Skin epidermis (tissue), 12 donors: ENCODE results near the gene PIK3R6.

ENCODE experiments used
- H3K27ac ChIP-seq, 21 experiments: fragments of 200-600 bp; sonication (generic) in 11 of 21; one replicate each; pipeline ENCODE4 v1.5.0; 2020; ENCODE audit warnings: mild to moderate bottlenecking in 3 of 21, inconsistent platforms in 2 of 21, moderate library complexity in 2 of 21
- H3K4me3 ChIP-seq, 7 experiments: fragments of 200-600 bp; sonication (generic) in 2 of 7; one replicate each; pipeline ENCODE4 v1.5.0; 2020; ENCODE audit warnings: inconsistent platforms in 2 of 7, mild to moderate bottlenecking in 2 of 7, moderate library complexity in 1 of 7

PIK3R6 gene

DNA sequence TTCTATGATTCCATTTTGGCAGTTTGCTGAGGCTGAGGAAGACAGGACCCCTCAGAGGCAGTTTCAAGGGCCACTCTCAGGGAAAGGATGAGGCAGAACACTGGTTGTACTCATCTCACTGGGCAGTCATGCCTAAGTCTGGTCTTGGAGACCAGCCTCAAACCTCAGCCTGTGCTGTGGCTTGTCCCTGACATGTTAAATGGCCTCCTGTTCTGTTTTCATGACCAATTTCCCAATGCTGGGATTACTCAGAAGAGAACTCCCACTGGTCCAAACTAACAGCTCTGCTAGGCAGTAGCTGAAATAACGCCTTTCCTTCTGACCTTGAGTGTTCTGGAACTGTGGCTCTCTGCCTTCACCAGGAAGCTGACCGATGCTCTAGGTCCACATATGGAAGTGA is 100.7 kb downstream of the PIK3R6 start:
- no peak overlapping the region for H3K27ac ChIP-seq
- H3K4me3 ChIP-seq = no peak overlapping the region

DNA sequence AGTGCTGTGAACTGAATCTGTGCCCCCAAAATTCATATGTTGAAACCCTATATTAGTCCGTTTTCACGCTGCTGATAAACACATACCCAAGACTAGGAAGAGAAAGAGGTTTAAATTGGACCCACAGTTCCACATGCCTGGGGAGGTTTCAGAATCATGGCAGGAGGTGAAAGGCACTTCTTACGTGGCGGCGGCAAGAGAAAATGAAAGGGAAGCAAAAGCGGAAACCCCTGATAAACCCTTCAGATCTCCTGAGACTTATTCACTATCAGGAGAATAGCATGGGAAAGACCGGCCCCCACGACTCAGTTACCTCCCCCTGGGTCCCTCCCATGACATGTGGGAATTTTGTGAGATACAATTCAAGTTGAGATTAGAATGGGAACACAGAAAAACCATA is 105.5 kb downstream of the PIK3R6 start:
- H3K4me3 ChIP-seq = no peak overlapping the region
- no peak overlapping the region for H3K27ac ChIP-seq

DNA sequence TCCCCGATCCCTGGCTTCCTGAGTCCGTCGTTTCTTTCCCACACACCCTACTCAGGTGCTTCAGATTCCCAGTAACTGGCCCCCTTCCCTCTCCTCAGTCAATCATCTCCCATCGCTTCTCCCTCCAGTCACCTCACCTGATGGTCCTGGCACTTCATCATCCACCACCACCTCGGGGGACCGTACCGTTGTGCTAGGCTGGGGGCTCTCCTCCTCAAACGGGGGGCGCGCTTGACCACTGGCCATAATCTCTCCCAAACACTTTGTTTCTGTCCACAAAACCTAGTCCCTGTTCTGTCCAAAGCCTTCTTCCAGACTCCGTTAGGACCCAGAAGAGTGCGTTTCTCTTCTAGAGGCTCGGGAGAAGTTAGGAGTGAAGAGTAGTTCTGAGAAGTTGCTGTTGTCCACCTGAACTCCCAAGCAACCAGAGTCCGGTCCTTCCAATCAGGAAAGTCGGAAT is 109.3 kb downstream of the PIK3R6 start, which contains the start of gene SPDYE4:
Gene SPDYE4, minus strand, starts transcription at position 410 of the 460 bp plus-strand sequence. Its CDS starts 164 bp downstream, at position 246.
- no peak within 1 kb of the TSS for H3K27ac ChIP-seq

DNA sequence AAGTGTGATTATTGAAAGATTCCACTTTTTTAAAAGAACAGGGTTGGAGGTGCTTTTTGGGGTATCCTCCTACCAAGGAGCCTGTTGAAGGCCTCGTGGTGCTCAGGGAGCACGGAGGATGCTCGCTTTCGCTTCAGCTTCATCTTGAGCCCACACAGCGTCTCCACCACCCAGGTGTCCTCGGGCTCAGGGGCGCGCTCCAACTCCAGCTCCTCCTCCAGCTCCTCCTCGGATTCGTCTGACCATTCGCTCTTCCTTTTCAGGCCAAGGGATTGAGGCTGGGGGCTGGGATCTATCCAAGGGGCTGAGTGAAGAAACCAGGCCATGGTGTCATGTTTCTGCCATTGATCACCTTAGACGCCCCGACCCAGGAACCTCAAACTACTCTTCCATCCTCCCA is 110.3 kb downstream of the PIK3R6 start:
- Histone ChIP-seq H3K4me3 (no peak overlapping the region), H3K27ac (no peak overlapping the region)

More for the DNA sequence above, 109.3 kb downstream of the PIK3R6 start, which contains the start of gene SPDYE4:
- no peak within 1 kb of the TSS for H3K4me3 ChIP-seq

DNA sequence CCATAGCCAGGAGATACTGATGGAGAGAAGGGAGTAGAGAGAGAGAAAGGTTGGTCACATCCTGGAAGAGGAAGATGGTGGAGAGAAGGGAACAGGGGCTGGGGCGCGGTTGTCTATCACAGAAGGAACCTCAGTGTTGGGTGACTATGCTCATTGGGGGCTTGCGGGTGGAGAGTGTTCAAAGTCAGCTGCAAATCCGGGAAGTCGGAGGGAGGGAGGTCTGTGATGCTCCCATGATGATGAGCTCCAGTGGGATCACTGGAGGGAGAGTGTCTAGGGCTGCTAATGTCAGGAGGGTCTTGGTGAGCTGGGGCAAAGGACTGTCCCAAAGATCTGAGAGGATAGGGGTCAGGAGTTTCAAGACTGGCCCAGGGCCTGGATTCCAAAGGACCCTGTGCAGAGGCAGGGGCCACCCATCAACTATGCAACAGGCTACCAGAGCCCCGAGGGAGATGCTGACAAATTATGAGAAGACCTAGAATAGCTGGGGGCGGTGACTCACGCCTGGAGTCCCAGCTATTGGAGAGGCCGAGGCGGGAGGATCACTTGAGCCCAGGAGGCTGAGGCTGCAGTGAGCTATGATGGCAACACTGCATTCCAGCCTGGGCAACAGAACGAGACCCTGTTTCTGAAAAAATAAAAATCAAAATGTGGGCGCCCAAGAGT is 111.8 kb downstream of the PIK3R6 start:
- Histone ChIP-seq H3K27ac (no peak overlapping the region), H3K4me3 (no peak overlapping the region)

DNA sequence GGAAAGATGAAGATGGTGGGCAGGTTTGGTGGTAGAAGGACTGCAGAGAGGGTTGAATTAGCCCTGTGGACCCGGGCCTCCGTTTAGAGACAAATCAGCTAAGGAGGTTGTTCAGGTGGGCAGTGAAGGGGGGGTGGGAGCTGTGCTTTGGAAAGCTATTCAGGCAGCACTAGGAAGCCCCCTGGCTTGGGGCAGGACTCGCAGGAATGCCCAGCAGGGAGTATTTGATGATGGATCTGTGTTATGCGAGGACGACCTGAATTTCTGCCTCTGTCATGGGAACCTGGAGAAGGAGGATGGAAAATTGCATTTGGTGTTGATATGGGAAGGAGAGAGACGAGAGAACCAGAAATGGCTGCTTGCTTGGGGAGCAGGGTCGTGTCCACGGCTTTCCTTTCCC is 112.6 kb downstream of the PIK3R6 start:
- Histone ChIP-seq H3K27ac (no peak overlapping the region), H3K4me3 (no peak overlapping the region)

DNA sequence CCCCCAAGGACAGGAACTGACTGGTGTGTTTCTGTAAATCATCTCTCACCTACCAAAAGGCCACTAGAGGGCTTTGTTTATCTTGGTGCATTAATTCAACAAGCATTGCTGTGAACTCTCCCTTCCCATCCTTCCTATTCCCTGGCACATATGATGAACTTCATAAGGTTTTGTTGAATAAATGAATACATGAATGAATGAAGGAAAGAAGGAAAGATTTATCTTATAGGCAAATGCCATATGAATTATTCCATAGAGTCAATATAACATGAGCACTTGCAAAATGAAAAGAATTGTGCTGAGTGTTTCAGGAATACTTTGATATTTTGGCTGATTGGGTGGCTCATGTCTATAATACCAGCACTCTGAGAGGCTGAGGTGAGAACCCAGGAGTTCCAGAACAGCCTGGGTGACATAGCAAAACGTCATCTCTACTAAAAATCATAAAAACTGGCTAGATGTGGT is 113.5 kb downstream of the PIK3R6 start:
- Histone ChIP-seq H3K4me3 (no peak overlapping the region), H3K27ac (no peak overlapping the region)

DNA sequence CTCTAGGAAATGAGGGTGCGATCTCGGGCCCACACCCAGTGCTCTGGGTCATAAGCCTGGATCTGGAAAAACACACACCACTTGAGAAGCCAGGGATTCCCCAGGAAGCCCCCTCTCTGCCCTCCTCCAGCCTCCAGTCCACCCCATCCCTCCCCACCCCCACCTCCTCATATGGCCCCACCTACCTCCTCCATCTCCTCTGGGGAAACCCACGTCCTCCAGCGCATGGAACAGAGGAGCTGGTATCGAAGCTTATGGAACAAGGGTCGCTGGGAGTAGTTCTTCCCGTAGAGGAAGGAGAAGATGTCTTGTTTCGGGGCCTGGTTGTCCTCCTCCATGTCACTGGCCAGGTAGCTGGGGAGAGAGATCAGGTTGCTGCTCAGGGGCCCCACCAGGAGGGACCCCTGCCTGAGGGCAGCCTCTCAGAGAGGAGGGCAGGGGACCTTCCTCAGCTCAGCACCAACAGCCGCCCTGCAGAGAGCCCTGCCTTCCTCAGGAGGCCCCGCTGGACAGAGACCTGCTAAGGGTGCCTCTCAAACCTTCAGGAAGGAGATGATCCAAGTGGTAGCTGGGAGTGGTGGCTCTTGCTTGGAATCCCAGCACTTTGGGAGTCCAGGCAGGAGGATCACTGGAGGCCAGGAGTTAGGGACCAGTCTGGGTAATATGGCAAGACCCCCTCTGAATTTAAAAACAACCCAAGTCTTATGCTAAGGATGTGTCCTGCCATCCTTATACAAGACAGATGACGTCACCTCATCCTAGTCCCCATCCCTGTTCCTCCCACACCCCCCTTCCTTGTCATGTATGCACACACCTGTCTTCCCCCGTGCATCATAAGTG is 114.1 kb downstream of the PIK3R6 start:
- Histone ChIP-seq H3K27ac (no peak overlapping the region), H3K4me3 (no peak overlapping the region)
